GM18499 (cell line): ENCODE measurements around the gene FSTL5.

Source experiments
- ATAC-seq: cut with Tn5 transposase; IDR thresholded peaks from one replicate; pipeline ENCODE4 v1.9.1; 2021; ENCODE audit warnings: moderate number of reproducible peaks; ENCODE audit not compliant: insufficient read depth, unreplicated experiment

FSTL5 gene

GRCh38 chr4:161629694-161630441 lies 533.9 kb downstream of the FSTL5 start:
- ATAC-seq = no peak

- ATAC-seq = no peak
These were observed 559.1 kb downstream of the FSTL5 start for GRCh38 chr4:161604516-161605300.

GRCh38 chr4:161601011-161601410 lies 562.8 kb downstream of the FSTL5 start:
- no peak for ATAC-seq

GRCh38 chr4:161595230-161595771 lies 568.5 kb downstream of the FSTL5 start:
- no peak for ATAC-seq

- ATAC-seq = no peak
These were observed 578.8 kb downstream of the FSTL5 start for GRCh38 chr4:161585011-161585410.

GRCh38 chr4:161583549-161583948 lies 580.3 kb downstream of the FSTL5 start:
- ATAC-seq = no peak

- no peak for ATAC-seq
These were observed 582.3 kb downstream of the FSTL5 start for GRCh38 chr4:161581262-161582230.

- no peak for ATAC-seq
These were observed 586.1 kb downstream of the FSTL5 start for GRCh38 chr4:161577579-161578301.

- no peak for ATAC-seq
These were observed 590.0 kb downstream of the FSTL5 start for GRCh38 chr4:161573836-161574235.

- ATAC-seq = no peak
These were observed 599.5 kb downstream of the FSTL5 start for GRCh38 chr4:161564230-161564834.

- ATAC-seq = peak; percentile 45
These were observed 607.8 kb downstream of the FSTL5 start for GRCh38 chr4:161555689-161556660.

GRCh38 chr4:161554372-161554990 lies 609.3 kb downstream of the FSTL5 start:
- ATAC-seq = no peak

- no peak for ATAC-seq
These were observed 616.9 kb downstream of the FSTL5 start for GRCh38 chr4:161546902-161547301.

GRCh38 chr4:161540265-161540664 lies 623.5 kb downstream of the FSTL5 start:
- no peak for ATAC-seq

GRCh38 chr4:161538941-161539340 lies 624.9 kb downstream of the FSTL5 start:
- ATAC-seq = no peak

GRCh38 chr4:161530710-161531109 lies 633.1 kb downstream of the FSTL5 start:
- ATAC-seq = no peak

GRCh38 chr4:161525121-161525520 lies 638.7 kb downstream of the FSTL5 start:
- ATAC-seq = no peak

- no peak for ATAC-seq
These were observed 641.8 kb downstream of the FSTL5 start for GRCh38 chr4:161522031-161522430.
